Mammary epithelial cell (primary cell): ENCODE data around the gene AFAP1L2.

Experiments
- CTCF ChIP-seq, 2 donors: IDR thresholded peaks in 1 of 2; conservative IDR thresholded peaks in 1 of 2; 2 replicates each; pipeline ENCODE4 v1.5.1; 2011 to 2012; ENCODE audit warnings: inconsistent platforms in 2 of 2, low read length in 2 of 2, mild to moderate bottlenecking in 2 of 2, control low read depth in 1 of 2, low read depth in 1 of 2; ENCODE audit not compliant: insufficient read depth in 1 of 2; ENCODE audit errors: extremely low read depth in 1 of 2
- EZH2 ChIP-seq: IDR thresholded peaks from 2 replicates; pipeline ENCODE4 v1.6.1; 2012; ENCODE audit warnings: low read length, inconsistent platforms, borderline replicate concordance

- TF ChIP-seq CTCF (conservative IDR thresholded peaks at IDR 0.05 in 1 of 2, IDR thresholded peaks at IDR 0.05 in 1 of 2; ENCODE audit: extremely low read depth in 1 of 2, insufficient read depth in 1 of 2, low read depth in 1 of 2, low read length in 2 of 2) (no peak), EZH2 (no peak)
These were observed 75.4 kb downstream of the AFAP1L2 start for GRCh38 chr10:114328874-114329273.
